ENCODE measurements around the gene PCGF2. TPM values are rescaled to one million over a fixed set of nuclear protein-coding genes. Genes with fewer than 3 reads are reported as not detected.
A peak's percentile ranks its signal among the peaks of the same experiment; 100 is the strongest.

Gene PCGF2
- total and polyA plus RNA-seq, 2 donors = 1.4 to 12.6 TPM

DNA sequence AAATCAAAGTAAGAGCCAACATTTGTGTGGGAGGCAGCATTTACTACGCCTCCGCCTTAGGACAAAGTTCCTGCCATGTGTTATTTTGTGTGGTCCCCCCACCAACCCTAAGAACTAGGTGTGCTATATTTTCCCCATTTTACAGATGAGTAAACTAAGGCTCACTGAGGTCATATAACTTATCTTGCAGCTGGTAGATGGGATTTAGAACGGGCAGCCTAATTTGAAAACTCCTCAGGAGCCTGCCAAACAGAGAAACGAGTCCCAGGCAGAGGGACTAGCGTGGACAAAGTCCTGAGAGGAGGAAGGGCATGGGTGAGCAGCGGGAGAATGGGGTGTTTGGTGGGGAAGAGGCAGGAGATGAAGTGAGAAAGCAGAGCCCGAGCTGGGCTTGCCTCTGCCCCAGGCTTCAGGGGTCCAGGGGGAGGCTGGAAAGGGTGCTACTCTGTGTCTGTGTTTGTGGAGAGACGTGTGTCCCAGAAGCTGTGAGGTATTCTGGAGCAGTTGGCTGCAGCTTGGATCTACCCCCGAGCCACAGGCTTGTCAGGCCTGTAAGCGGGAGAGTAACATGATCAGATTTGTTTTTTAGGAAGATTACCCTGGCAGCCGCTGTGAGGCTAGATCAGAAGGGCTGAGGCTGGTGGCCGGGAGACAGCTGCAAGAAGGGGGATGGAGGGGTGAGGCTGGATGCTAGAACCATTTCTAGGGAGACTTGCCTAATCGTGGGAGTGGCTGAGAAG, 38.1 kb downstream of the PCGF2 start:
- Histone ChIP-seq H3K27ac (ENCODE audit: low read depth in 1 of 2, low read length in 1 of 2) (no peak overlapping the region), H3K4me1 (ENCODE audit: control insufficient read depth in 2 of 2, insufficient read depth in 2 of 2, low read length in 2 of 2) (peaks cover 13 to 31% of the 10 kb centered on the region in 2 donors), H3K36me3 (ENCODE audit: control insufficient read depth in 2 of 2, insufficient read depth in 2 of 2, low read length in 1 of 2) (peaks cover 64 to 75% of the 10 kb centered on the region in 2 donors), H3K9me3 (ENCODE audit: control insufficient read depth in 2 of 2, insufficient read depth in 1 of 2, low read length in 1 of 2) (peaks cover 0 to 5% of the 10 kb centered on the region in 2 donors), H3K27me3 (ENCODE audit: control insufficient read depth in 2 of 2, insufficient read depth in 1 of 2, low read length in 1 of 2) (no peaks in the 10 kb centered on the region), H3K4me3 (ENCODE audit: low read length in 2 of 2) (no peak overlapping the region)
- 93% methylated on average over 13 of the region's 13 CpGs for WGBS
- DNase-seq (ENCODE audit: low read depth in 6 of 9, low spot score in 9 of 9) = no peak

DNA sequence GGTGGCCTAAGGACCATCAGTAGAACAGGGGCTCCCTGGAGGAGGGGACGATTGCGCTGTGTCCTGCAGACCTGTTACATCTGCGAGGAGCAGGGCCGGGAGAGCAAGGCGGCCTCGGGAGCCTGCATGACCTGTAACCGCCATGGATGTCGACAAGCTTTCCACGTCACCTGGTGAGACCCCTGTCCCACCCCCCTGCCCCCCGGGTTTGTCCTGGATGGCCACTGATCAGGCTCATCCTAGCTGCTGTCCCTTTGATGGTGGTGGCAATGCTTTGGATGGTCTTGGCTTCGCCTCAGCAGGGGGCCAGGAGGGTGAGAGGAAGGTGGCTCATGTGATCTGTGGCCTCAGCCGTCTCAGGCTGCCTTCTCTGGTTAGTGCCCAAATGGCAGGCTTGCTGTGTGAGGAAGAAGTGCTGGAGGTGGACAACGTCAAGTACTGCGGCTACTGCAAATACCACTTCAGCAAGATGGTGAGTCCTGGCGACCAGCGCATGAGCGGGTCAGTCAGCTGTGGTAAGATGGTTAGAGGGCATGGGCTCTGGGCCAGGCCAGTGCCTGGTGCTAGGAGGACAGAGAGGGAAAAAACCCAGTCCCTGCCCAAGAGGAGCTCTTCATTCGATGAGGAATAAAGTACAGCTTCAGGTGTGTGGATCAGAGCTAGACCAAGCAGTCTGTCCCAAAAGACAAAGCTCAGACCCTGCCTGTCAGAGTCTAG, 38.9 kb downstream of the PCGF2 start:
- WGBS = 98% methylated on average over 18 of the region's 18 CpGs
- Histone ChIP-seq H3K9me3 (ENCODE audit: control insufficient read depth in 2 of 2, insufficient read depth in 1 of 2, low read length in 1 of 2) (peaks cover 0 to 9% of the 10 kb centered on the region in 2 donors), H3K36me3 (ENCODE audit: control insufficient read depth in 2 of 2, insufficient read depth in 2 of 2, low read length in 1 of 2) (peaks cover 59 to 68% of the 10 kb centered on the region in 2 donors), H3K27me3 (ENCODE audit: control insufficient read depth in 2 of 2, insufficient read depth in 1 of 2, low read length in 1 of 2) (no peaks in the 10 kb centered on the region), H3K27ac (ENCODE audit: low read depth in 1 of 2, low read length in 1 of 2) (no peak overlapping the region), H3K4me3 (ENCODE audit: low read length in 2 of 2) (no peak overlapping the region), H3K4me1 (ENCODE audit: control insufficient read depth in 2 of 2, insufficient read depth in 2 of 2, low read length in 2 of 2) (peaks cover 13 to 36% of the 10 kb centered on the region in 2 donors)
- DNase-seq (ENCODE audit: low read depth in 6 of 9, low spot score in 9 of 9) = no peak

DNA sequence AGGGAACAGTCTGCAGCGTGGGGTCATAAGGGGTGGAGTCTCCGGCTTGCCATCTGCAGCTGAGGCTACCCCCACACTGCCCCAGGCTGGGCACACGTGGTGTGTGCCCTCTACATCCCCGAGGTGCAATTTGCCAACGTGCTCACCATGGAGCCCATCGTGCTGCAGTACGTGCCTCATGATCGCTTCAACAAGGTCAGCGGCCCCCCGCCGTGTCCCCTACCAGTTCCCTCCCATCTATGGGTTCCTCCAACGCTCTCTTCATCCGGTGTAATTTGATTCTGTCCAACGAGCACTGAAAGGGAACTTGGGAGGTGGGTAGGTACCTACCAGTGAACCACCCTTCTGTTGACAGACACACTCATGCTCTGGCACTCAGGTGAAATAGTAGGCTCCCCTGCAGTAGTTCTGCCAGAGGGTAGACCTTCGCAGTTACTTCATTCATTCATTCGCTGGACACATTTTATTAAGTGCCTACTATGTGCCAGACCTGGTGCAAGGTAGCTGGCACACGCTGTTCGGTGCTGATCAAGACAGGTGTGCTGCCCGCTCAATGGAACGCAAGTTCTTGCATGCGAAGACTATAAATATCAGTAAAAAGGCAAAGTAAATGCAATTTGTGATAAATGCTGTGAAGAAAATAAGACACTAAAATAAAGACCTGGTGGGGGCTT, 40.3 kb downstream of the PCGF2 start:
- H3K9me3 ChIP-seq (ENCODE audit: control insufficient read depth in 2 of 2, insufficient read depth in 1 of 2, low read length in 1 of 2) = peaks cover 0 to 9% of the 10 kb centered on the region in 2 donors
- H3K36me3 ChIP-seq (ENCODE audit: control insufficient read depth in 2 of 2, insufficient read depth in 2 of 2, low read length in 1 of 2) = peaks cover 44 to 53% of the 10 kb centered on the region in 2 donors
- no peaks in the 10 kb centered on the region for H3K27me3 ChIP-seq (ENCODE audit: control insufficient read depth in 2 of 2, insufficient read depth in 1 of 2, low read length in 1 of 2)
- WGBS = 96% methylated on average over 21 of the region's 21 CpGs
- peak overlapping the region in 1 of 2 donors; percentile 82 for H3K4me3 ChIP-seq (ENCODE audit: low read length in 2 of 2)
- peaks cover 17 to 50% of the 10 kb centered on the region in 2 donors for H3K4me1 ChIP-seq (ENCODE audit: control insufficient read depth in 2 of 2, insufficient read depth in 2 of 2, low read length in 2 of 2)
- no peak overlapping the region for H3K27ac ChIP-seq (ENCODE audit: low read depth in 1 of 2, low read length in 1 of 2)
- no peak for DNase-seq (ENCODE audit: low read depth in 6 of 9, low spot score in 9 of 9)

DNA sequence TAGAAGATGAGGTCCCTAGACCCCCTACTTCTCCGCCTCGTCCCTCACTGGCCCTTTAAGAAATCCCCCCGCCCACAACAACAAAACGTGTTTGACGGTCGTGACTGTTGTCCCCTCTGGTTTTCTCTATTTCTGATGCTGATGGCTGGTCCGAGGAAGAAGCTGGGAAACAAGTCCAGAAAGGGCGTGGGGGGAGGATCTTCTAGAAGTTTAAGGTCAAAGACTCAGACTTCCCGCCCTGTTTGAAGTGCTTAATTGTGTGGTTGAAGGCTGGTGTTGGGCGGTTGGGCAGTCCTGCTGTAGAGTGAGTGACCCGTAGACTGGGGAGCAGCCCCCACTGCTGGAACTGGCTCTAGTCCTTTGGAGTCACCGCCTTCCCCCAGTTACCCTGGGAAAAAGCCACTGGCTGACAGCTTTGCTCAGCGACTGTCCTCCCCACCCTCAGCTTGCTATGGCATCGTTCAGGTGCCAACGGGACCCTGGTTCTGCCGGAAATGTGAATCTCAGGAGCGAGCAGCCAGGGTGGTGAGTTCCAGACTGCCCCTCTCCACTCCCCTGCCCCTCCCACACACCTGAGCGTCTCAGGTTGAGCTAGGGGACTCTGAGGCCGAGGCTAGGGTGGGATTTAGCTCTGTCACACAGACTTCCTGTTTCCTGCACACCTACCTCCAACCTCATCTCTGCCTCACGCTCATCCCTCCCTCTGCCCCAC, 41.5 kb downstream of the PCGF2 start:
- Histone ChIP-seq H3K27ac (ENCODE audit: low read depth in 1 of 2, low read length in 1 of 2) (peak overlapping the region; percentile 75 to 97), H3K36me3 (ENCODE audit: control insufficient read depth in 2 of 2, insufficient read depth in 2 of 2, low read length in 1 of 2) (peaks cover 33 to 42% of the 10 kb centered on the region in 2 donors), H3K27me3 (ENCODE audit: control insufficient read depth in 2 of 2, insufficient read depth in 1 of 2, low read length in 1 of 2) (no peaks in the 10 kb centered on the region), H3K4me3 (ENCODE audit: low read length in 2 of 2) (peak overlapping the region; percentile 82 to 94), H3K9me3 (ENCODE audit: control insufficient read depth in 2 of 2, insufficient read depth in 1 of 2, low read length in 1 of 2) (peaks cover 0 to 9% of the 10 kb centered on the region in 2 donors), H3K4me1 (ENCODE audit: control insufficient read depth in 2 of 2, insufficient read depth in 2 of 2, low read length in 2 of 2) (peaks cover 18 to 57% of the 10 kb centered on the region in 2 donors)
- WGBS = 16% methylated on average over 20 of the region's 20 CpGs
- DNase-seq (ENCODE audit: low read depth in 6 of 9, low spot score in 9 of 9) = peak in 2 of 9 donors; percentile 47 to 59

DNA sequence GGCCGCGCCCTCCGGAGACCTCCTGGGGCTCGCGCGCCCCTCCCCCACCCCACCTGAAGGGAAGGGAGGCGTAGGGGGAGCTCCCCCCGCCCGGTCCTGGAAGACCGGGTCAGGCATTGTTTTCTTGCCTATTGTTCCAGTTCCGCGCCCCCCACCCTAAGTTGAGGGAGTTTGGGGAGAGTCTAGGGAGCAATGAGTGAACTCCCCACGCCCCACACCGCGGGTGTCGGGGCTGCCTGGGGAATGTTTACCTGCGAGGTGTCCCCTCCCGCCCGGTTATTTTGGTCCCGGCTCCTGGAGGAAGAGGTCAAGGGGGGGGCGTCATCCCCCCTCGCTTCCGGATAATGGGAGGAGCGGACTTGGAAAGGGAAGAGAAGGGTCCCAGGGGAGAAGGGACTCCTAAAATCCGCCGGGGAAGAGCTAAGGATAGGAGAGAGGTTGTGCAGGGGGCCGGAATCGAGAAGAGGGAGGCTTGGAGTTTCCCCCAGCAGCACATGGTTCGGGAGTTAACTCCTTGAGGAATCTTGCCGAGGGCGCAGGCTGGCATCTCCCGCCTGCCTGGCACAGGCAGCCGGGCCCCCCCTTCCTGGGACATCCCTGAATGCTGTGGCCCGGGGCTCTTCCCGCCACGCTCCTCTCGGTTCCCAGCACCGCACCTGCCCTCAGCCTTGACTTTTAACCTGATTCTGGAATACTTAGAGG, 42.2 kb downstream of the PCGF2 start:
- WGBS = under 1% methylated on average over 38 of the region's 38 CpGs
- DNase-seq (ENCODE audit: low read depth in 6 of 9, low spot score in 9 of 9) = peak in 1 of 9 donors; percentile 52
- H3K9me3 ChIP-seq (ENCODE audit: control insufficient read depth in 2 of 2, insufficient read depth in 1 of 2, low read length in 1 of 2) = peaks cover 0 to 9% of the 10 kb centered on the region in 2 donors
- H3K4me1 ChIP-seq (ENCODE audit: control insufficient read depth in 2 of 2, insufficient read depth in 2 of 2, low read length in 2 of 2) = peaks cover 18 to 64% of the 10 kb centered on the region in 2 donors
- peak overlapping the region; percentile 75 to 97 for H3K27ac ChIP-seq (ENCODE audit: low read depth in 1 of 2, low read length in 1 of 2)
- H3K36me3 ChIP-seq (ENCODE audit: control insufficient read depth in 2 of 2, insufficient read depth in 2 of 2, low read length in 1 of 2) = peaks cover 31 to 35% of the 10 kb centered on the region in 2 donors
- H3K27me3 ChIP-seq (ENCODE audit: control insufficient read depth in 2 of 2, insufficient read depth in 1 of 2, low read length in 1 of 2) = no peaks in the 10 kb centered on the region
- H3K4me3 ChIP-seq (ENCODE audit: low read length in 2 of 2) = peak overlapping the region; percentile 82 to 94

DNA sequence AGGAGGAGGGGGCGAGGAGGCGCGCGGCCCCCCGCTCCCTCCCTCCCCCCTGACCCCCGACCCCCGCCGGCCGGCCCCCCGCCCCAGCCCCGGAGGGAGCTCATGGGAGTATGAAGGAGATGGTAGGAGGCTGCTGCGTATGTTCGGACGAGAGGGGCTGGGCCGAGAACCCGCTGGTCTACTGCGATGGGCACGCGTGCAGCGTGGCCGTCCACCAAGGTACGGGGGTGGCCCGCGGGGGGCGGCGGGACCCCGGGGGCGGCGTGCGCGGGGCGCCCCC, 42.7 kb downstream of the PCGF2 start:
- Histone ChIP-seq H3K36me3 (ENCODE audit: control insufficient read depth in 2 of 2, insufficient read depth in 2 of 2, low read length in 1 of 2) (peaks cover 28 to 32% of the 10 kb centered on the region in 2 donors), H3K27ac (ENCODE audit: low read depth in 1 of 2, low read length in 1 of 2) (peak overlapping the region in 1 of 2 donors; percentile 97), H3K9me3 (ENCODE audit: control insufficient read depth in 2 of 2, insufficient read depth in 1 of 2, low read length in 1 of 2) (peaks cover 0 to 9% of the 10 kb centered on the region in 2 donors), H3K27me3 (ENCODE audit: control insufficient read depth in 2 of 2, insufficient read depth in 1 of 2, low read length in 1 of 2) (no peaks in the 10 kb centered on the region), H3K4me3 (ENCODE audit: low read length in 2 of 2) (peak overlapping the region; percentile 82 to 94), H3K4me1 (ENCODE audit: control insufficient read depth in 2 of 2, insufficient read depth in 2 of 2, low read length in 2 of 2) (peaks cover 18 to 66% of the 10 kb centered on the region in 2 donors)
- WGBS = 1% methylated on average over 32 of the region's 32 CpGs
- DNase-seq (ENCODE audit: low read depth in 6 of 9, low spot score in 9 of 9) = no peak

DNA sequence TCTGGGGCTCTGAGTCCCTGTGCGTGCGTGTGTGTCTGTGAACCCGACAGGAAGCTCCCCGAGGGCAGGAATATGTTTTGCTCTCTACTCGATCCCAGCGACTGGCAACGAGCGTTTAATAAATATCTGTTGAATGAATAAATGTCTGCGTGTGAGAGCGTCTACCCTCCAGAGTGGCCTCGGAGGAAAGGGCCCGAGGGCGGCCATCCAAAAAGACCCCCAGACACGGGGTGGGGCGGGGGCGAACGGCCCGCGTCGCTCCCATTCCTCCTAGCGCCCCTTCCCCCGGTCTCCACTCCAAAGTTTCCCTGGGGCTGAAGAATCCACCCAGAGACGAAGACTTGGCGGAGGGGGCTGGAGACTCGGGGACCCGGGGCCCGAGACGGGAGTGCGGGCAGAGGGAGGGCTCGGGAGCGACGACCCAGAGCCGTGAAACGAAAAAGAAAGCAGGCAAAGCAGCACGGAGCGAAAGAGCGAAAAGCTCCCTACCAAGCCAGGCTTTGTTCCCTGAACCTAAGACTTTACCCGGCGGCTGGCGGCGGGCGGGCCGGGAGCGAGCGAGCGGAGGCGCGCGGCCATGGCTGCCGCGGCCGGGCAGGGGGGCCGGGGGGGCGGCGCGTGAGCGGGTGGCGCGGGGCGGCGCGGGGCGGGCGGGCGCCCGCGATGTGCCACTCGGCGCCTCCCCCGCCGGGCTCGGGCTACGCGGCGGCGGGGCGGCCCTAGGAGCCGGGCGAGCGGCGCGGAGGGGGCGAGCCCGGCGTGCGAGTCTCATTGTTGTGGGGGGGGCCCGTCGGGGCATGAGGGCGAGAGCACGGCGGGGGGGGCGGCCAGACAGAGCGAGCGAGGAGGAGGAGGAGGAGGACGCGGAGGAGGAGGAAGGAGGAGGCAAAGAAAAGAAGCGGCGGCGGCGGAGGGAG, 43.3 kb downstream of the PCGF2 start, which contains the start of gene MLLT6:
MLLT6 (plus strand) TSS at position 668 of the 917 bp plus-strand sequence. CDS start 360 bp downstream, outside the sequence.
- Histone ChIP-seq H3K4me1 (ENCODE audit: control insufficient read depth in 2 of 2, insufficient read depth in 2 of 2, low read length in 2 of 2) (peaks cover 18 to 62% of the 10 kb centered on the region in 2 donors), H3K9me3 (ENCODE audit: control insufficient read depth in 2 of 2, insufficient read depth in 1 of 2, low read length in 1 of 2) (peaks cover 0 to 9% of the 10 kb centered on the region in 2 donors), H3K36me3 (ENCODE audit: control insufficient read depth in 2 of 2, insufficient read depth in 2 of 2, low read length in 1 of 2) (peaks cover 22 to 26% of the 10 kb centered on the region in 2 donors), H3K4me3 (ENCODE audit: low read length in 2 of 2) (peak within 1 kb of the TSS; percentile 82 to 94), H3K27ac (ENCODE audit: low read depth in 1 of 2, low read length in 1 of 2) (peak within 1 kb of the TSS; percentile 89 to 97), H3K27me3 (ENCODE audit: control insufficient read depth in 2 of 2, insufficient read depth in 1 of 2, low read length in 1 of 2) (no peaks in the 10 kb centered on the region)
- peak in 6 of 9 donors; percentile 53 to 90 (median 68) for DNase-seq (ENCODE audit: low read depth in 6 of 9, low spot score in 9 of 9)
- WGBS = under 1% methylated on average over 99 of the region's 100 CpGs
